HepG2 (cell line): ENCODE measurements around the gene MED9. TPM values are rescaled to one million over a fixed set of nuclear protein-coding genes. Genes with fewer than 3 reads are reported as not detected.

ENCODE experiments used
- KDM6A ChIP-seq: IDR thresholded peaks from 2 replicates; pipeline ENCODE4 v1.6.1; 2016; ENCODE audit warnings: low read depth
- KLF13 ChIP-seq: sonication (generic); formaldehyde crosslinking; IDR thresholded peaks from 2 replicates; pipeline ENCODE4 v1.4.0; 2020; ENCODE audit warnings: mild to moderate bottlenecking, missing genetic modification reagents
- MXI1 ChIP-seq: IDR thresholded peaks from 3 replicates; pipeline ENCODE4 v1.6.1; 2012; ENCODE audit warnings: low read depth, low read length, inconsistent platforms, borderline replicate concordance
- PAWR ChIP-seq: sonication (generic); formaldehyde crosslinking; IDR thresholded peaks from 2 replicates; pipeline ENCODE4 v1.4.0; 2020; ENCODE audit warnings: missing genetic modification reagents, mild to moderate bottlenecking, borderline replicate concordance
- RARG ChIP-seq: sonication (generic); formaldehyde crosslinking; IDR thresholded peaks from 2 replicates; pipeline ENCODE4 v1.4.0; 2020; ENCODE audit warnings: low read depth, mild to moderate bottlenecking, missing genetic modification reagents
- SNAPC2 ChIP-seq: sonication (generic); formaldehyde crosslinking; IDR thresholded peaks from 2 replicates; pipeline ENCODE4 v1.8.1; 2022; ENCODE audit warnings: mild to moderate bottlenecking, missing genetic modification reagents
- TAF1 ChIP-seq: sonication (generic); formaldehyde crosslinking; IDR thresholded peaks from 2 replicates; pipeline ENCODE4 v1.4.0; 2020; ENCODE audit warnings: missing genetic modification reagents
- ZBTB20 ChIP-seq: sonication (generic); formaldehyde crosslinking; IDR thresholded peaks from 2 replicates; pipeline ENCODE4 v1.8.1; 2023; ENCODE audit warnings: missing genetic modification reagents, low read depth, mild to moderate bottlenecking, borderline replicate concordance
- ZFP82 ChIP-seq: sonication (generic); formaldehyde crosslinking; IDR thresholded peaks from 2 replicates; pipeline ENCODE4 v1.5.1; 2020; ENCODE audit warnings: mild to moderate bottlenecking, missing genetic modification reagents, borderline replicate concordance
- ZNF235 ChIP-seq: sonication (generic); formaldehyde crosslinking; IDR thresholded peaks from 2 replicates; pipeline ENCODE4 v1.8.1; 2023; ENCODE audit warnings: mild to moderate bottlenecking, missing genetic modification reagents, borderline replicate concordance
- ZNF383 ChIP-seq: sonication (generic); formaldehyde crosslinking; IDR thresholded peaks from 2 replicates; pipeline ENCODE4 v1.4.0; 2020; ENCODE audit warnings: missing genetic modification reagents, mild to moderate bottlenecking, borderline replicate concordance
- ZNF451 ChIP-seq: sonication (generic); formaldehyde crosslinking; IDR thresholded peaks from 2 replicates; pipeline ENCODE4 v1.5.0; 2020; ENCODE audit warnings: mild to moderate bottlenecking, missing genetic modification reagents
- ZNF510 ChIP-seq: sonication (generic); formaldehyde crosslinking; IDR thresholded peaks from 2 replicates; pipeline ENCODE4 v1.4.0; 2020; ENCODE audit warnings: low read depth, mild to moderate bottlenecking, missing genetic modification reagents
- ZNF616 ChIP-seq: sonication (generic); formaldehyde crosslinking; IDR thresholded peaks from 2 replicates; pipeline ENCODE4 v1.5.0; 2020; ENCODE audit warnings: low read depth, mild to moderate bottlenecking, missing genetic modification reagents
- ZSCAN9 ChIP-seq: IDR thresholded peaks from 2 replicates; pipeline ENCODE4 v1.6.1; 2016; ENCODE audit warnings: borderline replicate concordance
- polyA plus RNA-seq, 8 experiments: library from polyadenylated mRNA; depleted of rRNA in 3 of 8; stranded (reverse) in 7 of 8; unstranded in 1 of 8; fragments of >200 nt; fragmentation: Illumina TruSeq in 4 of 8; extraction: Trizol in 4 of 8; gene quantifications; 2 replicates each; pipeline versions ENCODE4 v1.2.1 to v1.2.3, GENCODE V29; 2011 to 2016; ENCODE audit warnings: low read depth in 4 of 8, missing spikeins in 1 of 8, mixed read lengths in 1 of 8; ENCODE audit not compliant: insufficient read depth in 1 of 8
- total RNA-seq, 5 experiments: library from RNA; depleted of rRNA; stranded (reverse); fragments of >200 nt; fragmentation: Illumina TruSeq; extraction: Trizol; gene quantifications; 2 replicates each; pipeline ENCODE4 v1.2.3, GENCODE V29; 2016; ENCODE audit warnings: low read depth in 1 of 5
- TF ChIP-seq, protein P1 (sequence below): sonication (generic); formaldehyde crosslinking; IDR thresholded peaks from 2 replicates; pipeline ENCODE4 v1.4.0; 2020; ENCODE audit warnings: mild to moderate bottlenecking, missing genetic modification reagents
- TF ChIP-seq, protein P2 (sequence below): IDR thresholded peaks from 2 replicates; pipeline ENCODE4 v1.6.1; 2016; ENCODE audit warnings: low read depth, missing genetic modification reagents, missing compliant biosample characterization
- TF ChIP-seq, protein P3 (sequence below), 2 experiments: sonication (generic) in 1 of 2; formaldehyde crosslinking in 1 of 2; IDR thresholded peaks; 2 replicates each; pipeline versions ENCODE4 v1.5.1 to v1.6.1; 2011 to 2020; ENCODE audit warnings: borderline replicate concordance in 1 of 2, low read depth in 1 of 2, low read length in 1 of 2, mild to moderate bottlenecking in 1 of 2, missing genetic modification reagents in 1 of 2, moderate library complexity in 1 of 2

MED9 gene
- total and polyA plus RNA-seq, 2 of the 13 experiments (the other 11 are each of a cell fraction or from before 2014, with no cell fraction given), result 11.9 to 15.1 TPM

DNA sequence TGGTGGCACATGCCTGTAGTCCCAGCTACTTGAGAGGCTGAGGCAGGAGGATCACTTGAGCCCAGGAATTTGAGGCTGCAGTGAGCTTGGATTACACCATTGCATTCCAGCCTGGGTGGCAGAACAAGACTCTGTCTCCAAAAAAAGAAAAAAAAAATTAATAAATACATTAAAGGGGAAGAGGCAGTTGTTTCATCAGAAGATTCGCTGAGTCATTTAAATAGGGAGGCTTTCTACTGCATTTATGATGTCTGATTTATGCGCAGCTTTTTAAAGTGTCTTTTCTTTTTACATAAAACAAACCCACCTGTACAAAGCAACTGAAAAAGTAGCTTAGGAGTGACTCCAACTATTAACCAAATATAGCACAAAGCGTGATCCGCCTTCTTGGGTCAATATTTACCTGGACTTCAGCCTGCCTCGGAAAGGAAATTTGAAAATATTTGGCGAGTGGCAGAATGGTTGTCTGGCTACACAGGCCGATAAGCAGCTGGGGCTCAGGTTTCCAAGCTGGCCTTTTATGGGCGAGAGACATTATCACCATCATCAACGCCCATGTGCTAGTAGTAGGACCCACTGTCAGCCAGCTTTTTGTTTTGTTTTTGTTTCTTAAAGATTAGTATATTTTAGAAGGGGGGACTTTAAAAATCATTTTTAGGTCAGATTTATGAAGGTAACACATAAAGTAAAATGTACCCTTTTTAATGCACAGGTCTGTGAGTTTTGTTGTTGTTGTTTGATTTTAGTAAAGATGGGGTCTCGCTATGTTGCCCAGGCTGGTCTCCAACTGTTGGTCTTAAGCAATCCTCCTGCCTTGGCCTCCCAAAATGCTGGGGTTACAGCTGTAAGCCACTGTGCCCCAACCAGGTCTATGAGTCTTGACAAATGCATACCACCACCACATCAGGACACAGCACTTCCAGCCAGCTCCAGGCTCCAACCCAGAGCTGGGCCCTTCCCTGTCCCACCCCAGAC, 61.9 kb downstream of the MED9 start (continued):
- TF ChIP-seq, protein P1, sequence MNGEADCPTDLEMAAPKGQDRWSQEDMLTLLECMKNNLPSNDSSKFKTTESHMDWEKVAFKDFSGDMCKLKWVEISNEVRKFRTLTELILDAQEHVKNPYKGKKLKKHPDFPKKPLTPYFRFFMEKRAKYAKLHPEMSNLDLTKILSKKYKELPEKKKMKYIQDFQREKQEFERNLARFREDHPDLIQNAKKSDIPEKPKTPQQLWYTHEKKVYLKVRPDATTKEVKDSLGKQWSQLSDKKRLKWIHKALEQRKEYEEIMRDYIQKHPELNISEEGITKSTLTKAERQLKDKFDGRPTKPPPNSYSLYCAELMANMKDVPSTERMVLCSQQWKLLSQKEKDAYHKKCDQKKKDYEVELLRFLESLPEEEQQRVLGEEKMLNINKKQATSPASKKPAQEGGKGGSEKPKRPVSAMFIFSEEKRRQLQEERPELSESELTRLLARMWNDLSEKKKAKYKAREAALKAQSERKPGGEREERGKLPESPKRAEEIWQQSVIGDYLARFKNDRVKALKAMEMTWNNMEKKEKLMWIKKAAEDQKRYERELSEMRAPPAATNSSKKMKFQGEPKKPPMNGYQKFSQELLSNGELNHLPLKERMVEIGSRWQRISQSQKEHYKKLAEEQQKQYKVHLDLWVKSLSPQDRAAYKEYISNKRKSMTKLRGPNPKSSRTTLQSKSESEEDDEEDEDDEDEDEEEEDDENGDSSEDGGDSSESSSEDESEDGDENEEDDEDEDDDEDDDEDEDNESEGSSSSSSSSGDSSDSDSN (CRISPR knock-in tag), result no peak
- TF ChIP-seq ZBTB20 (CRISPR knock-in tag), result 0 out of 2 replicates have a peak, but pooled peaks have one; percentile 27
- TF ChIP-seq PAWR (CRISPR knock-in tag), result no peak
- no peak for TF ChIP-seq KLF13 (CRISPR knock-in tag)
- TF ChIP-seq, protein P2, sequence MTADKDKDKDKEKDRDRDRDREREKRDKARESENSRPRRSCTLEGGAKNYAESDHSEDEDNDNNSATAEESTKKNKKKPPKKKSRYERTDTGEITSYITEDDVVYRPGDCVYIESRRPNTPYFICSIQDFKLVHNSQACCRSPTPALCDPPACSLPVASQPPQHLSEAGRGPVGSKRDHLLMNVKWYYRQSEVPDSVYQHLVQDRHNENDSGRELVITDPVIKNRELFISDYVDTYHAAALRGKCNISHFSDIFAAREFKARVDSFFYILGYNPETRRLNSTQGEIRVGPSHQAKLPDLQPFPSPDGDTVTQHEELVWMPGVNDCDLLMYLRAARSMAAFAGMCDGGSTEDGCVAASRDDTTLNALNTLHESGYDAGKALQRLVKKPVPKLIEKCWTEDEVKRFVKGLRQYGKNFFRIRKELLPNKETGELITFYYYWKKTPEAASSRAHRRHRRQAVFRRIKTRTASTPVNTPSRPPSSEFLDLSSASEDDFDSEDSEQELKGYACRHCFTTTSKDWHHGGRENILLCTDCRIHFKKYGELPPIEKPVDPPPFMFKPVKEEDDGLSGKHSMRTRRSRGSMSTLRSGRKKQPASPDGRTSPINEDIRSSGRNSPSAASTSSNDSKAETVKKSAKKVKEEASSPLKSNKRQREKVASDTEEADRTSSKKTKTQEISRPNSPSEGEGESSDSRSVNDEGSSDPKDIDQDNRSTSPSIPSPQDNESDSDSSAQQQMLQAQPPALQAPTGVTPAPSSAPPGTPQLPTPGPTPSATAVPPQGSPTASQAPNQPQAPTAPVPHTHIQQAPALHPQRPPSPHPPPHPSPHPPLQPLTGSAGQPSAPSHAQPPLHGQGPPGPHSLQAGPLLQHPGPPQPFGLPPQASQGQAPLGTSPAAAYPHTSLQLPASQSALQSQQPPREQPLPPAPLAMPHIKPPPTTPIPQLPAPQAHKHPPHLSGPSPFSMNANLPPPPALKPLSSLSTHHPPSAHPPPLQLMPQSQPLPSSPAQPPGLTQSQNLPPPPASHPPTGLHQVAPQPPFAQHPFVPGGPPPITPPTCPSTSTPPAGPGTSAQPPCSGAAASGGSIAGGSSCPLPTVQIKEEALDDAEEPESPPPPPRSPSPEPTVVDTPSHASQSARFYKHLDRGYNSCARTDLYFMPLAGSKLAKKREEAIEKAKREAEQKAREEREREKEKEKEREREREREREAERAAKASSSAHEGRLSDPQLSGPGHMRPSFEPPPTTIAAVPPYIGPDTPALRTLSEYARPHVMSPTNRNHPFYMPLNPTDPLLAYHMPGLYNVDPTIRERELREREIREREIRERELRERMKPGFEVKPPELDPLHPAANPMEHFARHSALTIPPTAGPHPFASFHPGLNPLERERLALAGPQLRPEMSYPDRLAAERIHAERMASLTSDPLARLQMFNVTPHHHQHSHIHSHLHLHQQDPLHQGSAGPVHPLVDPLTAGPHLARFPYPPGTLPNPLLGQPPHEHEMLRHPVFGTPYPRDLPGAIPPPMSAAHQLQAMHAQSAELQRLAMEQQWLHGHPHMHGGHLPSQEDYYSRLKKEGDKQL (CRISPR knock-in tag), result peak; percentile 87
- TF ChIP-seq ZSCAN9 (CRISPR knock-in tag), result peak; percentile 86; the same call in 1 of the 2 replicates
- TF ChIP-seq, protein P3, sequence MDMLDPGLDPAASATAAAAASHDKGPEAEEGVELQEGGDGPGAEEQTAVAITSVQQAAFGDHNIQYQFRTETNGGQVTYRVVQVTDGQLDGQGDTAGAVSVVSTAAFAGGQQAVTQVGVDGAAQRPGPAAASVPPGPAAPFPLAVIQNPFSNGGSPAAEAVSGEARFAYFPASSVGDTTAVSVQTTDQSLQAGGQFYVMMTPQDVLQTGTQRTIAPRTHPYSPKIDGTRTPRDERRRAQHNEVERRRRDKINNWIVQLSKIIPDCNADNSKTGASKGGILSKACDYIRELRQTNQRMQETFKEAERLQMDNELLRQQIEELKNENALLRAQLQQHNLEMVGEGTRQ (IDR thresholded peaks at IDR 0.05; ENCODE audit: low read depth, low read length), result no peak
- TF ChIP-seq, protein P3 (CRISPR knock-in tag; IDR thresholded peaks at IDR 0.05; ENCODE audit: borderline replicate concordance), result peak; percentile 87; the same call in 1 of the 2 replicates
- TF ChIP-seq ZNF235 (CRISPR knock-in tag), result no peak
- peak; percentile 91 for TF ChIP-seq KDM6A (CRISPR knock-in tag)
- no peak for TF ChIP-seq TAF1 (CRISPR knock-in tag)
- TF ChIP-seq MXI1, result peak; percentile 80; the same call in 2 of the 3 replicates
- TF ChIP-seq ZNF451 (CRISPR knock-in tag), result no peak
- no peak for TF ChIP-seq ZNF510 (CRISPR knock-in tag)
- no peak for TF ChIP-seq ZNF616
- TF ChIP-seq RARG, result no peak
- TF ChIP-seq ZNF383, result no peak
- no peak for TF ChIP-seq ZFP82
- peak; percentile 84 for TF ChIP-seq SNAPC2 (CRISPR knock-in tag)
